ENCODE measurements around the gene A3GALT2.

A3GALT2 gene

GRCh38 chr1:33332357-33332789 lies 11.5 kb upstream of the A3GALT2 start:
- peak; percentile 90 for DNase-seq (ENCODE audit: low read depth, low spot score)

- DNase-seq (ENCODE audit: low read depth, low spot score) = no peak
These were observed 10.8 kb upstream of the A3GALT2 start for GRCh38 chr1:33331444-33332356.

DNA sequence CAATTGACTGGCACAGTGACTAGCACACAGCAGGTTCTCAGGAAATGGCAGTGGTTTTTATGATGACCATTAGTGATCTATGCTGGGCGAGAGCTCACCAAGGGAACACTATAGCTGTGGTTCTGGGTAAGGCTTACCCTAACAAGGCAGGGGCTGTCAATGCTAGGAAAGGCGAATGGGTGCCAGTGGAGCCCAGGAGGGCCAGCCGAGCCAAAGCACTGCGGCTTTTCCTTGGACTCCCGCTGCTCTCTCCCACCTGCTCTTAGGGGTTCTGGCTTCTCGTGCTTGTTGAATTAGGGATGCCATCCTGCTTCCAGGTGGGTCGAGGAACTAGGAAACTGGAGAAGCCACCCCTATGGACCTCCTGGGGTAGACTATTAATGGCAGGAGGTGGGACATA lies 10.0 kb upstream of the A3GALT2 start:
- no peak for DNase-seq (ENCODE audit: low read depth, low spot score)

GRCh38 chr1:33330361-33330890 lies 9.5 kb upstream of the A3GALT2 start:
- no peak for DNase-seq (ENCODE audit: low read depth, low spot score)

DNA sequence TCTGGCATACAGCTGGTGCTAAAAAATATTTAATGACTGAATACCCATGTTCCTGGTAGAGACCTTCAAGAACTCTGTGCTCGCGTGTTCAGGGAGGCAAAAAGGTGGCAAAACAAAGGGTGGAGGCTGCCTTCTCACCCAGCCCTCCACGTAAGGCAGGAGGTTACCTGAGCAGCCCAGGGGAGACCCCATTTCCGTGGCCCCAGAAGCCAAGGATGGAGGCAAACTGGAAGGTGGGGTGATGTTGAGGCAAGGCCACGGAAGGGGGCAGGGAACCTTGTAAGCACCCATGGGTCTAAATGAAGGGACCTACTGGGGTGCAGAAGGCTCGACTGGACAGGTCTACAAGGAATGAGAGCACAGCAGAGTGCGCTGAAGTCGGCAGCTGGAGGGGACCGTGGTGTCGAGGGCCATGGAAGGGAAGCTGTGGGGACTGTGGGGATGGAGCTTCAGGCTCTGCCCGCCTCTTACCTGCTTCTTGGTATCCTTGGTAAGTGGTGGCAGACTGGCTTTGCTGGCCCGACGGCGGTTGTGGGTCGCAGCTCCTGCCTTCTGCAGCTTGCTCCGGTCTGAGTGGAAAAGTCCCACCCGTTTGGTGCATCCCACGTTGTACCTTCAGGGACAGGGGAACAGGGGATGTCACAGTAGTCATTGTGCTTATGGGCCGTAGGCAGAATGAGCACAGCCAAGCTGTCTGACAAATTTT lies 8.9 kb upstream of the A3GALT2 start:
- DNase-seq (ENCODE audit: low read depth, low spot score) = no peak

DNA sequence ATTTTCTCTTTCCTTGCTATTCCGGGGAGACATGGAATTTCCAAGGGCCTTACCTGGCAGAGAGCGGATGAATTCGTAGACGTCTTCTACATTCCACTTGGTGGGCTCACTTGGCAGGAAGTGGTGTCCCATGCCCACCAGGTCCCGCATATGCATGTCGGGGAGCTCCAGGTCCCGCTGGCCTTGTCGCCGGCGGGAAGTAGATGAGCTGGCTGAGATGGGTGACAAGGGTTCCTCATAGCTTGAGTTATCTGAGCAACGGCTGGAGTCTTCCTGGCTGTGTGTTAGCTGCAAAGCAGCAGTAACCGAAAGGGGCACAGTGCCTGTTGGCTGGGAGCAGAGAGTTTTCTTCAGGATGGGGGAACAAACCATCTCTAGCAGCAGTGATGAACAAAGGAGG lies 7.9 kb upstream of the A3GALT2 start:
- DNase-seq (ENCODE audit: low read depth, low spot score) = no peak

DNA sequence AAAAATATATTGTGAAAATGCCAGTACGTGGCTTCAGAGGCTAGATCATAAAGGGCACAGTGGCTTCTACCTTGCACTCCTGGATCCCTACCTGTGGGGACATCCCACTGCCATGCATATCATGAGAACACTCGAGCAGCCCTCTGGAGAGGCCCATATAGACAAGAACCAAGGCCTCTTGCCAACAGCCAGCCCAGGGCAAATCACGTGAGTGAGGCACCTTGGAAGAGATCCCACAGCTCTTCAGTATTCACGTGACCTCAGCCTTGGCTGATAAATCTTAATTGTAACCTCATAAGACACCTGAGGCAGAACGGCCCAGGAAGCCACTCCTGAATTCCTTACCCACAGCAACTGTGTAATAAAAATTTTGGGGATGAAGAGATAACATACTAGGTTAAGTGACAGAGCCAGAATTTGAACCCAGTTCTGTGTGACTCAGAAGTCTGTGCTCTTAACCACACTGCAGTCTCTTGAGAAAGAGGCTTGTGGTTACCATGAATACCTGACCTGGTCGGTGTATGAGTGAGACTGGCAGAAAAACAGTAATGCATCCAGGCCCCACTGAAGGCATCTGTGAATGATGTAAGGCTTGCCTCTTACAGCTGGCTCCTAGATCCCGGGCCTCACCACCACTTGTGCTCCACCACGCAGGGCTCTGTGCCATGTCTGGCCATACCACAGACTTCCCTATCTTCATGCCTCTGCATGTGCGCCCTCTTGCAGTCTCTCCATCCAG lies 6.9 kb upstream of the A3GALT2 start:
- DNase-seq (ENCODE audit: low read depth, low spot score) = peak; percentile 94

- no peak for DNase-seq (ENCODE audit: low read depth, low spot score)
These were observed 5.9 kb upstream of the A3GALT2 start for GRCh38 chr1:33326785-33327184.

DNA sequence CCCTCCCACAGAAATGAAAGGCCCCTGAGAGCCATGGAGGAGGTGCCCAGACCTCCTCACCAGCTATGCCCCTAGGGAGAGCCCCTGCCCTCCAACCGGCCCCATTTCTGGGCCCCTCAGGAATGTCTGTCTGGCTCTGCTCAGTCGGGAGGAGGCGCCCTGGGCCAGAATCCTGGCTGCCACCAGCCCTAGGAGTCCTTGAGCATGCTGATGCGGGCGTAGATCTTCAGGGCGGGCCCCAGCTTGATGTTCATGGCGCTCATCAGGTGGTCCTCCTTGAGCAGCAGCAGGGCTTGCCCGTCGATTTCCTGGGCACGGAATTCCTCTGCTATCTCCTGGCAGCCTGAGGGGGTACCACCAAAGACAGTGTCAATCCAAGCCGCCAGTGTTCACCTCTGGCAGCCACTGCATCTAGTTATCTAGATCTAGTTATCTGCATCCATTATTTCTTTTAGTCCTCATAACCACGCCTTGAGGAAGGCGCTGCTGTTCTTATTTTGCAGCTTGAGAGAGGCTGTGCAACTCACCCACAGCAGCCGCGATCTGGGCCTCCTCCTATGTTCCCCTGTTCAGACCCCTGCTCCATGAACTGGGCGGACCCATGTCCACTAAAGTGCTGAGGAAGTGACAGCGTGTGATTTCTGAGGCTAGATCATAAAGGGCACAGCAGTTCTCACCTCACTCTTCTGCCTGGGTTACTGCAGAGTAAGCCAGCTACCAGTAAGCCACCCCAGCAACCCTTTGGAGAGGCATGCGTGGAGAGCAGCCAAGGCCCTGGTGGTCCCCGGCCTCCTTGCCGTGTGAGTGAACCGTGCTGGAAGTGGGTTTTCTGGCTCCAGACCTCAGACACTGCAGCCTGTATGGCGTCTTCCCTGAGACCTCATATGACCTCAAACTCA lies 4.0 kb upstream of the A3GALT2 start:
- DNase-seq (ENCODE audit: low read depth, low spot score) = no peak

DNA sequence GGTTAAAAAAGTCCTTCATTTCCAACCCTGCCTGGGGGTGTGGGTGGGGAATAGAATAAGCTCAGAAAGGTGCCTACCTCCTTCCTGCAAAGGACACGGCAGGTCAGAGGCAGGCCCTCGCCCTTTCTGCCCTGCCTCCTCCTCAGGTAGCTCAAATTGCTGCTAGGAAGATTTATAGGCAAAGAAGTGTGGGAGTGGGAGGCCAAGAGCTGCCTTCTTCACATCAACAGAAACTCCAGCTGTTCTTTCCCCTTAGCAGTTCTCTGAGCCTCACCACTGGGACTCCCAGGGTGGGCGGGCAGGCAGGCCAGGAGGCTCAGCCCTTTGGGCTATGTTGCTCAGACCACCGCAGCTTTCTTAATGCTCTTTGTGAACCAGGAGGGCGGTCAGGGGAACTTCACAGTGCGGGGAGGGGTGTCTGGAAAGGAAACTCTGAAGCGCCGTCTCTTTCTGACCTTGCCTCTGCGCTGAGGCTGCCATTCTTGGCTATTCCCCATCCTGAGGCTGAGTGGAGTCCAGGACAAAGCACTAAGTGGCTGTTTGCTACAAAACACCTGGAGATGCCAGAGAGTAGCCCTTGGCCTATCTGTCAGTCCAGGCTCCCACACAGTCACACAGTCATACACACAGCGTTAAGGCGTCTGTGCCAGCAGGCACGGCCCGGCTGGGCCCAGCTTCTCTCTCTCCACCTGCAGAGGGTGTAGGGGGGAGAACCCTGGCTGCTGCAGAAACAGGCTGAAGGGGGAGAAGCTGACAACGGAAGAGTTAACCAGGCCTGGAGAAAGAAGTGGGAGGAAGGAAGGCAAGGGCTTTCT lies 3.0 kb upstream of the A3GALT2 start:
- DNase-seq (ENCODE audit: low read depth, low spot score) = no peak

DNA sequence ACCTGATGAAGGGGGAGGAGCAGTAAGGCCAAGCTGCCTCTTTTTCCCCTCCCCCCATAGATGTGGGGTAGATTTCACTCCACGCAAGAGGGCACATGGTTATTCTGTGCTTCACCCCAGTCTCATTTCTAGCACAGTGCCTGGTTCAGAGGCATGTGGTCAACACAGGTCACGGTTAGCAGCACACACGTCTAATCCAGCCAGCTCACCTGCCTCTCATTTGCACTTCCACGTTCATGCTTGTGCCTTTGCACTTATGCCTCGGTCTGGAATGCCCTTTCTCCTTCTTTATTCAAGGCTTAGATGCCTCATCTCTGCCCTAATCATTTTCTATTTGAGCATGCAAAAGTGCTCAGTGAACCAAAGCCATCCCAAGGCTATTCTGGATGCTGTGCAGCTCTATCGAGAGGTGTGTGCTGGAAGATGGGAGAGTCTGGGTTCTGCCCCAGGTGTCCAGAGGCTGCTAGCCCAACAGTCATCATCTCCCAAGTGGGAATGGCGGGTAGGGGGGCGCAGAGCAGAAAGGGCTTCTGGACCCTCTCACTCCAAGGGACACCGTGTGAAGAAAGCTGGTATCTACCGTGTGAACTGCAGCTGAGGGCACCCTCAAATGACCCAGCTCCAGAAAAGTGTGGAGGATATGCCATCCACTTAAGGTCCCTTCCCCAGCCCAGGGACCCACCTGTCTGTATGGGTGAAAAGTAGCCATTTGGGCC lies 2.1 kb upstream of the A3GALT2 start:
- no peak for DNase-seq (ENCODE audit: low read depth, low spot score)

DNA sequence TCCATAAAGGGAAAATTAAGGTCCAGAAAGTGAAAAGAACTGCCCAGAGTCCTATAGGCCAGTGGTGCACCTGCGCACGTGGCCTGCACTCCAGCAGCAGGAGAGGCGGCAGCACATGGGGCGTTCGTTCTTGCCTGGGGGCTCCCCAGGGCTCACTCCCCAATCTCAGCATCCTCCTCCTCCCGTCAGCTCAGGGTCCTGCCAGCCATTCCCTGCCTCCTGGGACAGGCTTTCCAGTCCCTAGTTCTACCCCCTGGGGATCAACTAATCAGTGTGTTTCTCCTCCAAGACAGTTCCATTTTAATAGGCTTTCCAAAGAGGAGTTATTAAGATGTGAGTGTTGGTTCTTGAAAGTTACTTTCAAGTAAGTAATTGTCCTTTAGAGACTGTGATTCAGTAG lies 1.2 kb upstream of the A3GALT2 start:
- no peak for DNase-seq (ENCODE audit: low read depth, low spot score)

GRCh38 chr1:33321178-33321577 lies 280 bp upstream of the A3GALT2 start:
- no peak for DNase-seq (ENCODE audit: low read depth, low spot score)

DNA sequence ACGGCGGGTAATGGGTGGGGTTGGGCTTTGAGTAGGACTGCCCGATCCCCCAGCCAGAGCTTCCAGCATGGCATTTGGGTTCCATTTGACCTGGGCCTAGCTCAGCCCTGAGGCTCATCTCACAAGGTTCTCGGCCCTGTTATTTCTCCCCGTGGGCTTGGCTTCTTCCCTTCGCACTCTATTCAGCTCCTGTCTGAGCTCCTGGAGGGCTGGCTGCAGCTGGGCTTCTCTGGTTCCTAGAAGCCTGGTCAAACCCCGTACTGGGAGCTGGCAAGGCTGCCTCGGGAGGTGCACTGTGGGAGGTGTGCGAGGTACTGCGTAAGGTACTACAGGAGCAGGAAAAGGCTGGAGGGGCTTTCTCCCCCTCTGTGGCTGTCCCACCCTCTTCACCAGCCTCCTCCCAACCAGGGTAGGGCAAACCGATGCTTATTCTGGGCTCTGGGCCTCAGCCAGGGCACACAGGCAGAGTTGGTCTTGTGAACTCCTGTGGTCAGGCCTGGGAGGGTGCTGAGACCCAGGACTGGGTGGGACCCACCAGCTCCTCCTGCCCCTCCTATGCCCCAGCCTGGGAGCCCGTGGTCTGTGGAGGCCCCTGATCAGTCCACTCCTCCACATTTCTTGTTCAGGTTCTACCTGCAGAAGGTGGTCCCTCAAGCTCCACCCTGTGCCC lies 814 bp downstream of the A3GALT2 start:
- DNase-seq (ENCODE audit: low read depth, low spot score) = no peak

GRCh38 chr1:33319186-33319948 lies 1.5 kb downstream of the A3GALT2 start:
- no peak for DNase-seq (ENCODE audit: low read depth, low spot score)

GRCh38 chr1:33317946-33318345 lies 3.0 kb downstream of the A3GALT2 start:
- no peak for DNase-seq (ENCODE audit: low read depth, low spot score)

GRCh38 chr1:33317354-33317753 lies 3.5 kb downstream of the A3GALT2 start:
- no peak for DNase-seq (ENCODE audit: low read depth, low spot score)

DNA sequence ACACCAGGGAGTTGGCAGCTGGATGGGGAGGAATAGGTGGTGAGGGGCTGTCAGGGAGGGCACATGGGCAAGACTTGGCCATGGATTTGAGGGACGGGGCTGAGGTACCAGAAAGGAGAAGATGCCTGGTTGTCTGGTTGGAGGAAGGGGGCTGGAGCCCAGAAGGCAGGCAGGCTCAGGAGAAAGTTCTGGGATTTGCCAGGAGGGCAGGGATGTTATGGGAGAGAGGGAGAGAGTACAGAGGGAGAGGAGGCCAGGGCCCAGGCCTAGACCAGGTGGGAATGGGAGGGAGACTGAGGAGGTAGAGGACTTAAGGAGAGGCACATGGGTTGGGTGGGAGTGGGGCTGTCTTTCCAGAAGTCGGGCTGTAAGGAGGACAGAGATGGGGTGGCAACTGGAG lies 4.3 kb downstream of the A3GALT2 start:
- no peak for DNase-seq (ENCODE audit: low read depth, low spot score)
